Esophagus squamous epithelium (tissue), 4 donors: Measurements from ENCODE around the gene PLEKHG4.

Experiments used
- POLR2A ChIP-seq, 4 donors: fragments of 450-650 bp; IDR thresholded peaks; one replicate each; pipeline ENCODE4 v1.6.1; 2017; ENCODE audit warnings: antibody characterized with exemption in 4 of 4, mild to moderate bottlenecking in 4 of 4, moderate library complexity in 3 of 4
- TF ChIP-seq, protein P1 (sequence below), 6 experiments: fragments of 450-650 bp in 4 of 6; fragments of 200-600 bp in 2 of 6; sonication (generic) in 2 of 6; IDR thresholded peaks; one replicate each; pipeline ENCODE4 v1.5.1; 2016 to 2019; ENCODE audit warnings: antibody characterized with exemption in 6 of 6, mild to moderate bottlenecking in 4 of 6, moderate library complexity in 4 of 6

GRCh38 chr16:67259705-67260104 is 19.6 kb upstream of the PLEKHG4 start:
- TF ChIP-seq, protein P1, sequence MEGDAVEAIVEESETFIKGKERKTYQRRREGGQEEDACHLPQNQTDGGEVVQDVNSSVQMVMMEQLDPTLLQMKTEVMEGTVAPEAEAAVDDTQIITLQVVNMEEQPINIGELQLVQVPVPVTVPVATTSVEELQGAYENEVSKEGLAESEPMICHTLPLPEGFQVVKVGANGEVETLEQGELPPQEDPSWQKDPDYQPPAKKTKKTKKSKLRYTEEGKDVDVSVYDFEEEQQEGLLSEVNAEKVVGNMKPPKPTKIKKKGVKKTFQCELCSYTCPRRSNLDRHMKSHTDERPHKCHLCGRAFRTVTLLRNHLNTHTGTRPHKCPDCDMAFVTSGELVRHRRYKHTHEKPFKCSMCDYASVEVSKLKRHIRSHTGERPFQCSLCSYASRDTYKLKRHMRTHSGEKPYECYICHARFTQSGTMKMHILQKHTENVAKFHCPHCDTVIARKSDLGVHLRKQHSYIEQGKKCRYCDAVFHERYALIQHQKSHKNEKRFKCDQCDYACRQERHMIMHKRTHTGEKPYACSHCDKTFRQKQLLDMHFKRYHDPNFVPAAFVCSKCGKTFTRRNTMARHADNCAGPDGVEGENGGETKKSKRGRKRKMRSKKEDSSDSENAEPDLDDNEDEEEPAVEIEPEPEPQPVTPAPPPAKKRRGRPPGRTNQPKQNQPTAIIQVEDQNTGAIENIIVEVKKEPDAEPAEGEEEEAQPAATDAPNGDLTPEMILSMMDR (IDR thresholded peaks at IDR 0.05) = no peak
- no peak for TF ChIP-seq POLR2A (IDR thresholded peaks at IDR 0.05)
